Measurements from ENCODE around the gene ASIC2.

Gene ASIC2

GRCh38 chr17:33016920-33017319 is 276.2 kb downstream of the ASIC2 start:
- H3K9ac ChIP-seq (ENCODE audit: low read depth, low read length), result no peak overlapping the region
- no peaks in the 10 kb centered on the region for H3K27me3 ChIP-seq (ENCODE audit: control insufficient read depth, insufficient read depth, low read length)
- H3K4me3 ChIP-seq (ENCODE audit: low read depth, low read length), result no peak overlapping the region
- no peaks in the 10 kb centered on the region for H3K36me3 ChIP-seq (ENCODE audit: control insufficient read depth, insufficient read depth, low read length)
- no peaks in the 10 kb centered on the region for H3K4me1 ChIP-seq (ENCODE audit: control insufficient read depth, insufficient read depth, low read length)
- H3K9me3 ChIP-seq (ENCODE audit: control insufficient read depth, insufficient read depth, low read length), result no peaks in the 10 kb centered on the region

GRCh38 chr17:33015716-33016346 is 277.3 kb downstream of the ASIC2 start:
- Histone ChIP-seq H3K27me3 (ENCODE audit: control insufficient read depth, insufficient read depth, low read length) (no peaks in the 10 kb centered on the region), H3K4me3 (ENCODE audit: low read depth, low read length) (no peak overlapping the region), H3K9ac (ENCODE audit: low read depth, low read length) (no peak overlapping the region), H3K4me1 (ENCODE audit: control insufficient read depth, insufficient read depth, low read length) (no peaks in the 10 kb centered on the region), H3K36me3 (ENCODE audit: control insufficient read depth, insufficient read depth, low read length) (no peaks in the 10 kb centered on the region), H3K9me3 (ENCODE audit: control insufficient read depth, insufficient read depth, low read length) (no peaks in the 10 kb centered on the region)

DNA sequence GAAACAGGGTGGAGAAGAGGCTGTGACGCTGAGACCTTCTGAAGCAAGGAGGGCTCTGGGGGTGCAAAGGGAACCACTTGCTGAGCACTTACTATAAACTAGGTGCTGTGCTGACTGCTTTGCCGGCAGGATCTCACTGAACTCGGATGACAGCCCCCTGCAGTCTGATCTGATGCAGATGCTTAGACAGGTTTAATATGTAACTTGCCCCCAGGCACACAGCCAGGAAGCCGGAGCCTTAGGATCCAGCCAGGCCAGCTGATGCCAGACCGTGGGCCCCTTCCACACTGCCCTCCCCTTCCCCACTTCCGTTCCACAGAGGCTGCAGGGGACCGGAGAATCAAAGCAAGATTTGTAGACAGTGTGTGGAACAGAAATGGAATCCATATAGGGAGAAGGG is 278.3 kb downstream of the ASIC2 start:
- no peaks in the 10 kb centered on the region for H3K9me3 ChIP-seq (ENCODE audit: control insufficient read depth, insufficient read depth, low read length)
- H3K27me3 ChIP-seq (ENCODE audit: control insufficient read depth, insufficient read depth, low read length), result no peaks in the 10 kb centered on the region
- no peak overlapping the region for H3K9ac ChIP-seq (ENCODE audit: low read depth, low read length)
- no peak overlapping the region for H3K4me3 ChIP-seq (ENCODE audit: low read depth, low read length)
- H3K36me3 ChIP-seq (ENCODE audit: control insufficient read depth, insufficient read depth, low read length), result no peaks in the 10 kb centered on the region
- no peaks in the 10 kb centered on the region for H3K4me1 ChIP-seq (ENCODE audit: control insufficient read depth, insufficient read depth, low read length)

DNA sequence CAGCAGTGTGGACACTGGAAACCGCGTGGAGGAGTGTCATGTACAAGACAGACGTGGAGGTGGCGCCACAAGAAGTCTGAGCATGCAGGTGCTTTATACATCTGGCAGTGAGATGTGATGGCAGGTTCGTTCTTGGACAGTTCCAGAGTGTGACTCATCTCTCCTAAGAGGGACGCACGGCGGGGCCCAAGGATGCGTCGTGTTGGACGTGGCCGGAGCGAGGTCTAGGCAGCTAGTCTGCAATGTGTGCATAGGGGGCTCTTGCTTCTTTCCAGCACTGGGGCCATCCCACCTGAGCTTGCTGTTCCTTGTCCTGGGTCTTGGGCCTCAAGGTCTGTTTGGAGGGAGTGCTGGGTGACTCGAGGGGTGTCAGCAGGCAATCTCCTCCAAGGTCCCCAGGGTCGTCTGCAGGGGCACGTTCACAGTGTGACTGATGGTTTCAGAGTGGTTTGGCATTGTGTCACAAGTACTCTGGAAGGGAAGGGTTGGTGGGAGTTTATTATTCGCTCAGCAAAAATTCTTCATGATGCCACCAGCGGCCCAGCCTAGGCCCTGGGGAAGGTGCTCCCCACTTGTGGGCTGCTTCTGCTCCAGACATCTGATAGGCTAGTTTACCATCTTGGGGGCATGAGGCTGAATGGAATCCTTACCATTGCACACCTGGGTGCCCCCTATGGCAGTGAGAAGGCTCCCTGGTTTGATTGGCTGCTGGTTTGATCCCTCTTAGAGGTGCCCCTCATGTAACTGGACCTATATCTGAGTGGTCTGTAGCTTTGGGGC is 279.3 kb downstream of the ASIC2 start:
- Histone ChIP-seq H3K27me3 (ENCODE audit: control insufficient read depth, insufficient read depth, low read length) (no peaks in the 10 kb centered on the region), H3K9me3 (ENCODE audit: control insufficient read depth, insufficient read depth, low read length) (no peaks in the 10 kb centered on the region), H3K4me3 (ENCODE audit: low read depth, low read length) (no peak overlapping the region), H3K4me1 (ENCODE audit: control insufficient read depth, insufficient read depth, low read length) (no peaks in the 10 kb centered on the region), H3K9ac (ENCODE audit: low read depth, low read length) (no peak overlapping the region), H3K36me3 (ENCODE audit: control insufficient read depth, insufficient read depth, low read length) (no peaks in the 10 kb centered on the region)

GRCh38 chr17:33012522-33013033 is 280.5 kb downstream of the ASIC2 start:
- H3K36me3 ChIP-seq (ENCODE audit: control insufficient read depth, insufficient read depth, low read length), result no peaks in the 10 kb centered on the region
- H3K9me3 ChIP-seq (ENCODE audit: control insufficient read depth, insufficient read depth, low read length), result no peaks in the 10 kb centered on the region
- no peak overlapping the region for H3K4me3 ChIP-seq (ENCODE audit: low read depth, low read length)
- H3K27me3 ChIP-seq (ENCODE audit: control insufficient read depth, insufficient read depth, low read length), result no peaks in the 10 kb centered on the region
- H3K9ac ChIP-seq (ENCODE audit: low read depth, low read length), result no peak overlapping the region
- H3K4me1 ChIP-seq (ENCODE audit: control insufficient read depth, insufficient read depth, low read length), result no peaks in the 10 kb centered on the region

DNA sequence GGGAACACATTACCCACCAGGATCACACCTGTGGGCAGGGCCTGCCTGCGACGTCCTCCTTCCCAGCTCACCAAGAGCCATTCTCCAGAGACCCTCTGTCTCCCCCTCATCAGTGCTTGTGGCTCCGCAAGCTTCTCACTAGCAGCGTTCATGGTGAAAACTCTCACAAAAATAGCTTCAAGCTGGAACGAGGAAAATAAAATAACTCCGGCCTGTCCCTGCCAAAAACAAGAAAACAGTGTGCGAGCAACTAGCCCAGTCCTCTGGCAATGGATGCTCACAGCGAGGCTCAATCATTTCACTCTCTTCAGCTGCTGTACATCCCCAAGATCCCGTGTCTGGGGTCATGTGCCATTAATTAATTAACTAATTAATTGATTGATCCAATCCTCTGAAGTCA is 283.5 kb downstream of the ASIC2 start:
- Histone ChIP-seq H3K4me1 (ENCODE audit: control insufficient read depth, insufficient read depth, low read length) (no peaks in the 10 kb centered on the region), H3K9me3 (ENCODE audit: control insufficient read depth, insufficient read depth, low read length) (no peaks in the 10 kb centered on the region), H3K36me3 (ENCODE audit: control insufficient read depth, insufficient read depth, low read length) (no peaks in the 10 kb centered on the region), H3K27me3 (ENCODE audit: control insufficient read depth, insufficient read depth, low read length) (no peaks in the 10 kb centered on the region), H3K9ac (ENCODE audit: low read depth, low read length) (no peak overlapping the region), H3K4me3 (ENCODE audit: low read depth, low read length) (no peak overlapping the region)

DNA sequence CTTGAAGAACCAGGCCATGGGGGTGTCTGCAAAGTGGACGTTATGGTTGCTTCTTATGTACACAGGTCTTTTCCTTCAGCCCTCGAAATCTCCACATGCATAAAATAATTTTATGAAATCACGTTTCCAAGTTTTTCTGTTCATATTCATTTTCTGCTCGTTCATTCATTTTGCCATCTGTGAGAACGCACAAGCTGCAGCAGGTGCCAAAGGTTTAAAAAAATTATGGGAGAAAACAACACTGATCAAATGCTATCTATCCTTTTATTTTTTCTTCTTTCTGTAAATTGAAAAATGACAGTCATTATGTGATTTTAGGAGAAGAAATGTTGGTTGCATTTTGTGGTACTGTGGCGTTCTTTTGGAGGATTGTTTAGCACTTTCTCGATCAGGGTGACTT is 285.9 kb downstream of the ASIC2 start:
- Histone ChIP-seq H3K27me3 (ENCODE audit: control insufficient read depth, insufficient read depth, low read length) (no peaks in the 10 kb centered on the region), H3K9ac (ENCODE audit: low read depth, low read length) (no peak overlapping the region), H3K4me1 (ENCODE audit: control insufficient read depth, insufficient read depth, low read length) (no peaks in the 10 kb centered on the region)

GRCh38 chr17:33002246-33002645 is 290.8 kb downstream of the ASIC2 start:
- Histone ChIP-seq H3K27me3 (ENCODE audit: control insufficient read depth, insufficient read depth, low read length) (peaks cover 6% of the 10 kb centered on the region), H3K36me3 (ENCODE audit: control insufficient read depth, insufficient read depth, low read length) (no peaks in the 10 kb centered on the region), H3K4me1 (ENCODE audit: control insufficient read depth, insufficient read depth, low read length) (no peaks in the 10 kb centered on the region), H3K9ac (ENCODE audit: low read depth, low read length) (no peak overlapping the region), H3K4me3 (ENCODE audit: low read depth, low read length) (no peak overlapping the region), H3K9me3 (ENCODE audit: control insufficient read depth, insufficient read depth, low read length) (no peaks in the 10 kb centered on the region)

More for the DNA sequence above, 285.9 kb downstream of the ASIC2 start:
- no peaks in the 10 kb centered on the region for H3K9me3 ChIP-seq (ENCODE audit: control insufficient read depth, insufficient read depth, low read length)
- no peak overlapping the region for H3K4me3 ChIP-seq (ENCODE audit: low read depth, low read length)
- H3K36me3 ChIP-seq (ENCODE audit: control insufficient read depth, insufficient read depth, low read length), result no peaks in the 10 kb centered on the region

- Histone ChIP-seq H3K27me3 (ENCODE audit: control insufficient read depth, insufficient read depth, low read length) (peaks cover 6% of the 10 kb centered on the region), H3K36me3 (ENCODE audit: control insufficient read depth, insufficient read depth, low read length) (no peaks in the 10 kb centered on the region), H3K4me1 (ENCODE audit: control insufficient read depth, insufficient read depth, low read length) (no peaks in the 10 kb centered on the region), H3K9ac (ENCODE audit: low read depth, low read length) (no peak overlapping the region), H3K9me3 (ENCODE audit: control insufficient read depth, insufficient read depth, low read length) (no peaks in the 10 kb centered on the region), H3K4me3 (ENCODE audit: low read depth, low read length) (peak overlapping the region; percentile 37)
Measured at GRCh38 chr17:32998887-32999228, 294.2 kb downstream of the ASIC2 start.

GRCh38 chr17:32998111-32998886 is 294.8 kb downstream of the ASIC2 start:
- H3K4me1 ChIP-seq (ENCODE audit: control insufficient read depth, insufficient read depth, low read length), result no peaks in the 10 kb centered on the region
- no peaks in the 10 kb centered on the region for H3K9me3 ChIP-seq (ENCODE audit: control insufficient read depth, insufficient read depth, low read length)
- peak overlapping the region; percentile 37 for H3K4me3 ChIP-seq (ENCODE audit: low read depth, low read length)
- peaks cover 6% of the 10 kb centered on the region for H3K27me3 ChIP-seq (ENCODE audit: control insufficient read depth, insufficient read depth, low read length)
- no peaks in the 10 kb centered on the region for H3K36me3 ChIP-seq (ENCODE audit: control insufficient read depth, insufficient read depth, low read length)
- no peak overlapping the region for H3K9ac ChIP-seq (ENCODE audit: low read depth, low read length)

DNA sequence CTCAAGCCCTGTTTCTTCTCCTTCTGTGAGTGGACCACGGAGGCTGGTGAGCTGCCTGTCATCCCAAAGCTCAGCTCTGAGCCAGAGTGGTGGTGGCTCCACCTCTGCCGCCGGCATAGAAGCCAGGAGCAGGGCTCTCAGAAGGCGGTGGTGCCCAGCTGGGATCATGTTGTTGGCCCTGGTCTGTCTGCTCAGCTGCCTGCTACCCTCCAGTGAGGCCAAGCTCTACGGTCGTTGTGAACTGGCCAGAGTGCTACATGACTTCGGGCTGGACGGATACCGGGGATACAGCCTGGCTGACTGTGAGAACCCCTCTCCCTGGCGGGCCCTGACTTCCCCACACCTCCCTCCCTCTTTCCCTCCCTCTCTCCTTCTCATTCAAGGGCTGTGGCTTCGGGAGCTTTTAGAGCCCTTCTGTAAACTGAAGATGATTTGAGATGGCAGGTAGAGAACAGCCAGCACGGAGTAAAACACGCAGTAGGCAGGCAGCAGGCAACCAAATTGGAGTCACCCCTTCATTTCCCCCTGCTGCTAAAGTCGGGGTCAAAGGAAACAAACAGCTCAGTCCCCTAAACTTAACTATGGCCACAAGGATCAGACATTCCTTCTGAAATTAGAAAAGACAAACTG is 297.6 kb downstream of the ASIC2 start:
- Histone ChIP-seq H3K9ac (ENCODE audit: low read depth, low read length) (no peak overlapping the region), H3K4me1 (ENCODE audit: control insufficient read depth, insufficient read depth, low read length) (no peaks in the 10 kb centered on the region), H3K9me3 (ENCODE audit: control insufficient read depth, insufficient read depth, low read length) (no peaks in the 10 kb centered on the region), H3K4me3 (ENCODE audit: low read depth, low read length) (no peak overlapping the region), H3K36me3 (ENCODE audit: control insufficient read depth, insufficient read depth, low read length) (no peaks in the 10 kb centered on the region), H3K27me3 (ENCODE audit: control insufficient read depth, insufficient read depth, low read length) (peaks cover 6% of the 10 kb centered on the region)
